SKM-1 treated with dmso at 0.1 percent for 144 hours (cell line): ENCODE measurements around the gene RNASEH1.
"Not testable (repeated sequence)": the region's sequence is repeated elsewhere in the genome, so short reads cannot be mapped to it uniquely, and the experiment has no call there.

Experiments
- DNase-seq: peaks from one replicate; lab custom pipeline; 2025; ENCODE audit not compliant: unreplicated experiment; lab: John Stamatoyannopoulos, UW

Gene RNASEH1

GRCh38 chr2:3522961-3523421 is 35.1 kb downstream of the RNASEH1 start:
- DNase-seq = no peak

DNA sequence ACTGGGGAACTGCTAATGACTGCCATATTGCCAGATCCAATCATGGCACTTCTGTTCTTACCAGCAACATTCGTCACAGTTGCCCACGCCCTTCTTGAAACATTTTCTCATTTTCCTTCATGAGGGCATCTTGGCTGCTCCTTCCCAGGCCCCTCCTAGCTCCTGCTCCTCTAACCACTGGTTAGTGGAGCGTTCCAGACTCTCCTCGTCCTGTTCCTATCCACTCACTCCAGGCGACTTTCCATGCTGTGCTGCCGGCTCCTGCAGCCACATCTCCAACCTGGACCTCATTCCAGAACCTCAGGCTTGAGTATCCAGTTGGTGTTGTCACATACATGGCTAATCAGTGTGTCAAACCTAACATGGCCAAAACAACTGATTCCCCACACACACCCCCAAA is 37.5 kb downstream of the RNASEH1 start:
- no peak for DNase-seq

- DNase-seq = peak; percentile 77
Observed at GRCh38 chr2:3519255-3520205, 38.6 kb downstream of the RNASEH1 start, which contains the start of gene ADI1. ADI1 (minus strand) TSS chr2:3519531; CDS start chr2:3519487, 44 bp downstream.

DNA sequence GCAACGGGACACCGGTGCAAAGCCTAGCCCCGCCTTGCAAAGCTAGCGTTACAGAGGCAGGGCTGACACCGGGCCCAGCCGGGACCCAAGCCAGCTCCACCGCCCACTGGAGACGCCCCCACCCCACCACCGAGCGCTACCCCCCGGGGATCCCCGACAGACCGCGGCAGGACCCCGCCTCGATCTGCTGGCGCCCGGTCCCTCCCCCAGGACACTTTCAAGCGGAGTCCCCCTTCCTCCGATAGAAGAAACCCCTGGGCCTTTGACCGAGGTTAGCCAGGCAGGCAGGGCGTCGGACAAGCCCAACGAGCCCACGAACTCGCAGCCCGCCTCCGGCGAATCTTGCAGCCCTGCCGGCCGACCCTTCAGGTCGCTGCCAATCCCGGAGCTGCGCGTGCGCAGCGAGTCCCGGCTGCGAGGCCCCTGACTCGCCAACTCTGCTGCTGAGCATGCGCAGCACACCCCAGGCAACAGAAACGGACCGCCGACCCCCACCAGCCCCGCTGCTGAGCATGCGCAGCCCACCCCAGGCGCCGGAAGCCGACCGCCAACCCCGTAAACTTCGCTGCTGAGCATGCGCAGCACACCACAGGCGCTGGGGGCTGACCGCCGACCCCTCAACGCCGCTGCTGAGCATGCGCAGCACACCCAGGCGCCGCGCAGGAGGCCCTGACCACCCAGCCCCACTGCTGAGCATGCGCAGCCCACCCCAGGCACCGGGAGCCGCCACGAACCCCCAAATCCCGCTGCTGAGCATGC is 39.5 kb downstream of the RNASEH1 start:
- peak; percentile 88 for DNase-seq

DNA sequence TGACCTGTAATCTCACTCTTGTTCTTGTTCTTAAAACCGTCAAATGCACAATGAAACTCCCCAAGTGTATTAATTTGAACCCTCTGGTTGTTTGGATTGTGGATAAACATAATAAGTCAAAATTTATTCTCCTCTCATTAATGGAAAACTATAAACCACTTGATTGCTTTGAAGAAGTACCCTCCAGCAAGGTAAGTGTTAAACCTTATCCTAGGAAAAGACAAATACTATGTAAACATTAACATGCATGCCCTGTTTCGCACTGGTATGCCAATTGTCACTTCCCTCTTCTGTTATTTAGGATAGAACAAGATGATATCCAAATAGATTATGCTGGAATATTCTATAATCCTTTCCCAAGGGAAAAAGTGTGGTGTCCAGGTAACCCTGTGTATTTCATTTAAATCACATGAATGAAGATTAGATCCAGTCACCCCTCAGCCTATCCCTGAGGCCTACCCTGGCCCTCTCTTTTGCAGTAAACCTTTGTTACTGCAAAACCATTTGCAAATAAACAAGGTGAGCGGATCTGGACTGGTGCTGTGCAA is 40.1 kb downstream of the RNASEH1 start:
- DNase-seq = no peak

- no peak for DNase-seq
Observed at GRCh38 chr2:3516831-3517230, 41.3 kb downstream of the RNASEH1 start.

- not testable (repeated sequence) for DNase-seq
Observed at GRCh38 chr2:3515438-3515837, 42.7 kb downstream of the RNASEH1 start.

- DNase-seq = no peak
Observed at GRCh38 chr2:3513026-3513810, 44.9 kb downstream of the RNASEH1 start.

- no peak for DNase-seq
Observed at GRCh38 chr2:3512086-3512485, 46.0 kb downstream of the RNASEH1 start.

DNA sequence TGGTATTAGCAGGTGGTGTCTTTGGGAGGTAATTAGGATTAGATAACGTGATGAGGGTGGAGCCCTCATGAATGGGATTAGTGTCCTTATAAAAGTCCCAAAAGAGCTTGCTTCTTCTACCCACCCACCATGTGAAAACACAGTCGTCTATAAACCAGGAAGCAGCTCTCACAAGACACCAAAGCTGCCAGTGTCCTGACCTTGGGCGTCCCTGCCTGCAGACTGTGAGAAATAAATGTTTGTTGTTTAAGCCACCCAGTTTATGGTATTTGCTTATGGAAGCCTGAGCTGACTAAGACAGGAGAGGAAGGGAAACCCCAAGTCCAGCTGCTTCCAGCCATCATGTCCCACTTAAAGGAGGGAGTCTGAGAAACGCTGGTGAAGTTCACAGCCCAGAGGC is 52.4 kb downstream of the RNASEH1 start:
- no peak for DNase-seq

GRCh38 chr2:3504741-3505140 is 53.4 kb downstream of the RNASEH1 start:
- no peak for DNase-seq

GRCh38 chr2:3503483-3503882 is 54.6 kb downstream of the RNASEH1 start:
- no peak for DNase-seq

- no peak for DNase-seq
Observed at GRCh38 chr2:3503046-3503445, 55.1 kb downstream of the RNASEH1 start.

- no peak for DNase-seq
Observed at GRCh38 chr2:3500326-3500899, 57.7 kb downstream of the RNASEH1 start.

- no peak for DNase-seq
Observed at GRCh38 chr2:3498783-3499394, 59.2 kb downstream of the RNASEH1 start.

GRCh38 chr2:3496708-3497080 is 61.4 kb downstream of the RNASEH1 start:
- not testable (repeated sequence) for DNase-seq
